GM12892 (cell line): ENCODE results near the gene KCNS3.

Experiments
- DNase-seq: peaks from one replicate; pipeline ENCODE4 v3.0.0; 2011; ENCODE audit not compliant: insufficient read length
- FAIRE-seq: peaks from 2 replicates; lab custom pipeline; 2011; peaks lifted over from hg19 to GRCh38; lab: Jason Lieb, UNC
- POLR2A ChIP-seq: IDR thresholded peaks from 2 replicates; pipeline ENCODE4 v1.6.1; 2011; ENCODE audit warnings: low read depth, low read length, control low read depth
- POLR2AphosphoS5 ChIP-seq: IDR thresholded peaks from 2 replicates; pipeline ENCODE4 v1.6.1; 2011; ENCODE audit warnings: low read depth, low read length, control low read depth
- TAF1 ChIP-seq: IDR thresholded peaks from 2 replicates; pipeline ENCODE4 v1.6.1; 2011; ENCODE audit warnings: low read depth, mild to moderate bottlenecking, control low read depth, low read length, borderline replicate concordance

KCNS3 gene

DNA sequence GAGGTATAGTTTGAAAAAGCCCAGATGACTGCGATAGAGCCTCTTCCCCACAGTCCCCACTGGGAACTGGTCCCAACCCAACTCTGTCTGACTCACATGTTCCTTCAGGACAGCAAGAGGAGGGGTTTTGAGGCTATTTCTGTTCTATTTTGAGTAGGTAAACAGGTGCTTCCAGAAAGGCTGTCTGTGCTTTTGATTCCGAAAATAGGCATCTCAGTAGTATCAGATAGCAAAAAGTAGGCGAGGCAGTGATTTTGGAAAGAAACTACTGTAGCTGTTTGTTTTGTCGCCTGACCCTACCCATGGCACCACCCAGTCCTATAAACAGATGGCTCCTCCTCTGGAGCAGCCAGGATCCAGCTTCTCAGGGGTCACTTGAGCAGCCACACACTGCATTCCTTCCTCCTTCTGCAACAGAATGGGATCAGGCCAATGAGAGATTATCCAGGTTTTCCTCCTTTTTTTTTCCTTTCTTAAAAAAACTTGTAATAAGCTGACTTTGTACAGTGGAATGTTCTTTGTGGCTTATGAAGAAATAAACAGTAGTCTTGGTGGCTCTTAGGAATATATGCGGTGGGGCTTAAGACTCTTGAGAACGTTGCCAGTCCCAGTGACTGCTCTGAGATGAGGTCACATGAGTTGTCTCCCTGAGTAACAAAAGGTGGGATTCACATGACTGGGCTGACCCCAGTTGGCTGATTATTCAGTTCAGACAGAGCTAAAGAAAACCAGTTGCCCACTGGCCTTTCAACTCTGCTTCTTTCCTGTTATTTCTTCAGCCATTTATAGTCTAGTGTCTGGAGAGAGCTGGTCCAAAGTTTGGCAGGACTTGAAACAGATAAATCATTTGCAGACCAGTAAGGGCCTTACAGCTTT, 98.6 kb downstream of the KCNS3 start:
- FAIRE-seq (no peak), DNase-seq (no peak)
- TF ChIP-seq TAF1 = no peak
- TF ChIP-seq POLR2A = no peak
- TF ChIP-seq POLR2AphosphoS5 = no peak

DNA sequence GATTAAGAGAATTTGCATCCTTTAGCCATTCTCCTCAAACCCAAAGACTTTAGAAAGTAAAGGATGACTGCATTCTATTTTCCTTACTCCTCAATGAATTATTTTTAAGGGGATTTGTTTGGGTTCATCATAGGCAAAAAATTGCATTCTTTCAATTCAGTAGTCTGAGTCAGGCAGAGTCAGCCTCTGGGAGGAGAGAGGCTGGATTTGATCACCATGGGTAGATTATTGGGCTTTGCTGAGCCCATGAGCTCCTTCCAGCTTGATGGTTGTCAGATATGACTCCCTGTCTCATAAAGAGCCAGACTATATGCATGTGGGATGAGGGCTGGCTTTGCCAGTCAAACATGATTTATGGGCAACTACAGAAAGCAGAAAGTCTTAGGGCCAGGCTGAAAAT, 101.2 kb downstream of the KCNS3 start:
- FAIRE-seq = no peak
- no peak for TF ChIP-seq POLR2A
- TF ChIP-seq POLR2AphosphoS5 = no peak
- TF ChIP-seq TAF1 = no peak

DNA sequence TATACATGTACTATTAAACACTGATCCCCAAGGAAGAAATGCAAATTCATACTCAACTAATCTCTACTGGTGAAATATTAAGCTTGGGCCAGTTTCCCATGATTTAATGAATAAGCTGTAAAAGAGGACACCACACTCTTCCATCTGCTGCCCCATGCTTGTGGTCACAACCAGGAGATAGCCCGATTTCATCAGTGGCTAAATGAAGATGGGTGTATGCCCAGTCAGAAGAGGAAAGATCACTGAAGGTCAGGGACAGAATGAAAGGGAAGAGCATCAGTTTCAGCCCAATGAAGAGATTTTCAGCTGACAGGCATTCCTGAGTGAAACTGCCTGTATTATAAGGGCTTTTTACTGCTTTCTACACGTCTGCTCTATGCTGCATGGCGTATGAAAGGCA, 103.5 kb downstream of the KCNS3 start:
- FAIRE-seq (no peak), DNase-seq (no peak)
- TF ChIP-seq POLR2AphosphoS5 (no peak), TAF1 (no peak), POLR2A (no peak)

More for the DNA sequence above, 101.2 kb downstream of the KCNS3 start:
- DNase-seq = no peak
